NCI-H2227 (cell line): Measurements from ENCODE around the gene FBXL15.

Source experiments
- DNase-seq: peaks from one replicate; lab custom pipeline; 2025; ENCODE audit not compliant: unreplicated experiment; lab: John Stamatoyannopoulos, UW

Gene FBXL15

GRCh38 chr10:102424916-102425315, 4.3 kb downstream of the FBXL15 start:
- no peak for DNase-seq

GRCh38 chr10:102425444-102425843, 4.8 kb downstream of the FBXL15 start:
- no peak for DNase-seq

DNA sequence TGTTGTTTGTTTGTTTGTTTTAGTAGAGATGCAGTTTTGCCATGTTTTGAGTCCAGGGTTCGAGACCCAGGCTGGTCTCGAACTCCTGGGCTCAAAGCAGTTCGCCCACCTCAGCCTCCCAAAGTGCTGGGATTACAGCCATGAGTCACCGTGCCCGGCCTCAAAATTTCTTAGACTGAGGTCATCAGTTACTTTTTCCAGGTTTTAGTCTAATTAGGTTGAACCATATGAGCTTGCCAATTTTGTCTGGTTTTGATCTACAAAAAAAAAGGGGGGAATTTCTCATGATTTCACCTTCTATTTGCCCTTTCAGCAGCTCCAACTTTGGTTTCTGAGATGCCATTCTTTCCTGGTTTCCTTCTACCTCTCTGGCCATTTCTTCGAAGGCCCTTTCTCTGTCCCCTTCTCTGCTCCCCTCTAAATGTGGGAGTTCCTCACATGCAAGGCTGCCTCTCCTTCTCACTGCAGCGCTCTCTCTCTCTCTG, 6.2 kb downstream of the FBXL15 start:
- DNase-seq, result no peak

DNA sequence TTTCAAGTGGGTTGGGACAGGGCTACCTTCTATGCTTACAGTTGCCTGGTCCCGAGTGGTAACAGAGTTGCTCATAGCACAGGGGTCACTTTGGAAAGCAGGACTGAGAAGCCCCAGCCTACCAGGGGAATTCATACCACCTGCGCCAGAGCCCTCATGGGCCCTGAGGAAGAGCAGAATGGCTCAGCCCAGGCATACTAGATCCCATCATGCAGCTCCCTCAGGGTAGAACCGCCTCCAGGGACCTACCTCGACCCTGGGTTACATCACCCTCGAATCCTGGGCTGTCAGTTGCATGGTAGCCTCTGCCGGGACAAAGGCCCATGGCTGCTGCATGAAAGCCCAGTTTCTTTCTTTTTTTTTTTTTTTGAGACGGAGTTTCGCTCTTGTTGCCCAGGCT, 8.8 kb downstream of the FBXL15 start:
- no peak for DNase-seq

GRCh38 chr10:102431452-102432124, 11.0 kb downstream of the FBXL15 start:
- no peak for DNase-seq

GRCh38 chr10:102432162-102432950, 11.7 kb downstream of the FBXL15 start, which contains the start of gene CUEDC2:
Gene CUEDC2, minus strand, starts transcription at chr10:102432574. Its CDS starts 7,386 bp downstream, at chr10:102425188.
- peak; percentile 97 for DNase-seq

- no peak for DNase-seq
Observed at GRCh38 chr10:102433619-102434046, 13.0 kb downstream of the FBXL15 start.

GRCh38 chr10:102434394-102435132, 13.9 kb downstream of the FBXL15 start:
- no peak for DNase-seq

GRCh38 chr10:102435133-102435497, 14.5 kb downstream of the FBXL15 start:
- no peak for DNase-seq

GRCh38 chr10:102435529-102436233, 15.0 kb downstream of the FBXL15 start:
- DNase-seq, result no peak

DNA sequence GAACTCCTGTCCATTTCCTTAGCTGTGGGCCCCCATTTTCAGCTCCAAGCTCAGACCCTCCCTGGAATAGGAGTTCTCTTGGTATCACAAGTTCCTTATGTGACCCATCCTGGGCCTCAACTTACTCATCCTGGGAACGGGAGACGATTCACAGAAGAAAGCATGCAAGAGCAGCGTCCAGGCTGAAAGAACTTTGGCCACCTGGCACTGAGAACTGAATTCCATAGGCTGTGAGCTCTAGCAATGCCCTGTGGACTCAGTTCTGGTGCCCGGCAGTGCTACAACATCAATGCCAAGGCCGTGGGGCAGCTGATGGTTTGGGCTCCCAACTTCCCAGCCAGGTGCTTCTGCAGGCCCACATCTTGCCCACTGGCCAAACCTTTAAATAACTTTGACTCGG, 15.7 kb downstream of the FBXL15 start:
- no peak for DNase-seq

DNA sequence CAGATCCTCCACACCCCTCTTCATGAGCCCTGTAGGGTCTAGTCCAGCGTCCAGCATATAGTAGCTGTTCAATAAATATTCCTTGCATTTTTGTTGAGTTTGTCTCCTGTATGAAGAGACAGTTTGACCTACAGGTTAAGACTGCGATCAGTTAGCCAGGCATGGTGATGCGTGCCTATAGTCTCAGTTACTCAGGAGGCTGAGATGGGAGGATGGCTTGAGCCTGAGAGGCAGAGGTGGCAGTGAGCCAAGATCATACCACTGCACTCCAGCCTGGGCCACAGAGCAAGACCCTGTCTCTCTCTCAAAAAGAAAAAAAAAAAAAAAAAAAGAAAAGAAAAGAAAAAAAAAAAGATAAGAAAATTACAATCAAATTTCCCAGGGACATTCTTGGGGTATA, 16.9 kb downstream of the FBXL15 start:
- DNase-seq, result no peak

GRCh38 chr10:102438374-102438773, 17.7 kb downstream of the FBXL15 start:
- no peak for DNase-seq

DNA sequence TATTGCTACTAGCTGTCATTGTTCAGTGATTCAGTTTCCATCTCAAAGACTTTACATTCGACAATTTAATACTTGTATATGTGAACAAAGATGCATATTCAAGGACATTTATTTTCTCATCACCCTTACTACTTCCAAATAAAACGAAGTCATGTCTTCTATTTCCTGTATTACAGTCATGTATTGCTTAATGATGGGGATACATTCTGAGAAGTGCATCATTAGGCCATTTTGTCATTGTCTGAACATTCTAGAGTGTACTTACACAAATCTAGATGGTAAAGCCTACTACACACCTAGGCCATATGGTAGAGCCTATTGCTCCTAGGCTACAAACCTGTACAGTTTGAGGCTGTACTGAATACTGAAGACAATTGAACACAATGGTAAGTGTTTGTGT, 24.2 kb downstream of the FBXL15 start:
- no peak for DNase-seq

- peak; percentile 79 for DNase-seq
Observed at GRCh38 chr10:102449321-102450123, 28.9 kb downstream of the FBXL15 start.

DNA sequence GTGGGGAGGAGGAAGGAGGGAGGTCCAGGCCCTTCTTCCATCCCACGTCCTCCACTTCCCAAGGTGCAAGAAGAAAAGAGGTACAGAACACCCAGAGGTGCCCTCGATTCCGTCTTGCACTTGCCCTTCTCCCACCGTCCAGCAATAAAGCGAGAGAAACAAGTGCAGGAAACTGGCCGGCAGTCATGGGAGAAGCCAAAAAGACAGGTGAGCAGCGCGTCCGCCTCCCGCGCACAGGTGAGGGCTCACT, 29.4 kb downstream of the FBXL15 start:
- DNase-seq, result no peak

DNA sequence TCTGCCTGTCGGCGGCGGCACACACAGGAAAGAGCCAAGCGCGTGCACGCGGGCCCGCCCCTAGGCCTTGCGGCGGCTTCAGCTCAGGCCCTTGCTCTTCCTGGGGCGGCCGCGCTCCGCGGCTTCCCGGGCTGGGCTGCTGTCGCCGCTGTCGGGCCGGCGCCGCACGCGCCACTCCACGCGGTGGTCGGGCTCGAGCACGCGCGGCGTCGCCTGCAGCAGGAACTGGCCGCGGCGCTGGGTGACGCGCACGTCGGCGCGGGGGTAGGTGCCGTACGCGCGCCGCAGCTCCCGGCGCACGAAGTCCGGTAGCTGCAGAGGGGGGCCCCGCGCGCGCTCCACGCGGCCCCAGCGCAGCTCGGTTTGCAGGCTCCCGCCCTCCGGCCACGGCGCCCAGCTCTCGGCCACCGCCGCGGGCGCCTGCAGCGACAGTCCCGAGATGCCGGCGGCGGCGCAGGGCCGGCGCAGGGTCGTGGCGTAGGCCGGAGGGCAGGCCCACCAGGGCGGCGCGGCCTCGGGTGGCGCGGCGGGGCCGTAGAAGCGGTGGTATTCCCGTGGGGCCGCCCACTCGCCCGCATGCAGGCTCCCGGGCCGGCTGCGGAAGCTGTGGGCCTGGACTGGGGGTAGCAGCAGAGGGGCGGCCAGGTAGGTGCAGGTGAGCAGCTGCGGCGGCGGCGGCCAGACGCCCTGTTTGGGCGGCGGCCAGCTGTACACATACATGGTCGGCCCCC, 29.9 kb downstream of the FBXL15 start:
- peak; percentile 87 for DNase-seq

DNA sequence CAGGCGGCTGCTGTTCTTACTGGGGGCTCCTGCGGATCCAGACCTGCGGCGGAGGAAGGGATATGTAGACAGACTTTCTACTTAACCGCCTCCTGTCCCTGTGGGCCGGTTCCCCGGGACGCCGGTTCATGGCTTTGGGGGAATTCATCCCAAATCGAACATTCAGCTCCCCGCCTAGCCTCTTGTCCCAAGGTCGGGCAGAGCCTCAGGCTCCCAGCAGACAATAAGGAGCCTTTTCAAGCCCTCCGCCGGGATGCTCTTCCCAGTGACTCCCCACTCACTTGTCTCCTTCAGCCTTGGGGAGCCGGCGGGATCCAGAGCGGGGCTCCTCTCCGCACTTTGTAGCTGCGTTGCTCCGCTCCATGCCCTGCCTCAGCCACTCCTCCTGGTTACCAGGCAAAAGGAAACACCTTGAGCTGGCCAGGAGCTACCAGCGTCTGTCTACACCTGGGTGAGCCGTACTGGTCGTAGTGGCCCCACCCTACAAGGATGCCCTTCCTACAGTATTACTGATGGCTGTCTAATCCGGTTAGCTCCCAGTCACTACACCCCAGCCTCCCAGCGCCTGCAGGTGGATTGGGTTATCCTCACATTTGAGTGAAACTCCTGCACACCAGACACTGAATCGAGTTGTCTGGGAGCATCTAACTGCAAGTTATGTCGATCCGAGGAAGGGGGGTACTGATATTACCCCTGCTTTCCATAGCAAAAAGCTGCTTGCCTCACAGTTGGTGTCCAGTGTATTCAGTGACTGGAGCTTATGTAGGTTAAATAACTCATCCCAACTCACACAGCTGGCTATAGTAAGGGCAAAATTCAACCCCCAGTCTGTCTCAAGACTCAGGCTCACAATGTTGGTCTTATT, 30.7 kb downstream of the FBXL15 start, which contains the start of gene C10orf95:
Gene C10orf95, minus strand, starts transcription at position 439 of the 865 bp plus-strand sequence. CDS start 450 bp downstream, outside the sequence.
- DNase-seq, result no peak
